Endothelial cell of umbilical vein (primary cell): ENCODE data around the gene TMEM213. TPM values are rescaled to one million over a fixed set of nuclear protein-coding genes. Genes with fewer than 3 reads are reported as not detected.

Experiments
- BruUV-seq: library from RNA; stranded (reverse); fragments of 400-500 nt; replicated peaks from 2 replicates; lab custom pipeline; 2021; lab: Mats Ljungman, UMichigan
- CTCF ChIA-PET: fragments of 300-600, 350-600 bp; sonication (Branson Sonifier 250); formaldehyde crosslinking; loops from one replicate; lab custom pipeline; 2021; ENCODE audit warnings: antibody characterized with exemption, inconsistent platforms; lab: Charles Lee
- POLR2A ChIA-PET: fragments of 300-600, 350-600 bp; sonication (Branson Sonifier 250); formaldehyde crosslinking; loops from one replicate; lab custom pipeline; 2021; ENCODE audit warnings: antibody characterized with exemption, inconsistent platforms; lab: Charles Lee
- DNase-seq: peaks from one replicate; pipeline ENCODE4 v3.0.0-alpha.2; 2011; ENCODE audit warnings: low read depth, low spot score
- FAIRE-seq: peaks from 2 replicates; lab custom pipeline; 2011; peaks lifted over from hg19 to GRCh38; lab: Jason Lieb, UNC
- H2AFZ ChIP-seq: 2 replicates; pipeline ENCODE4 v1.6.0; 2012; ENCODE audit warnings: low read depth, low read length, control low read depth, inconsistent platforms
- H3K27ac ChIP-seq: 2 replicates; pipeline ENCODE4 v1.5.1; 2011; ENCODE audit warnings: low read depth, mild to moderate bottlenecking, control low read depth, low read length, moderate library complexity; ENCODE audit not compliant: insufficient read depth
- H3K27me3 ChIP-seq, 2 experiments: 2 replicates each; pipeline versions ENCODE4 v1.6.0 to v1.6.1; 2011; ENCODE audit warnings: low read length in 2 of 2, mixed read lengths in 1 of 2; ENCODE audit not compliant: control insufficient read depth in 2 of 2, insufficient read depth in 2 of 2
- H3K36me3 ChIP-seq, 2 experiments: 2 replicates in 1 of 2; 3 replicates in 1 of 2; pipeline ENCODE4 v1.5.1; 2011; ENCODE audit warnings: low read length in 2 of 2, mild to moderate bottlenecking in 1 of 2, moderate library complexity in 1 of 2; ENCODE audit not compliant: control insufficient read depth in 2 of 2, insufficient read depth in 2 of 2; ENCODE audit errors: extremely low read depth in 1 of 2
- H3K4me1 ChIP-seq: 3 replicates; pipeline ENCODE4 v1.5.1; 2011; ENCODE audit warnings: mild to moderate bottlenecking, low read length; ENCODE audit not compliant: control insufficient read depth, insufficient read depth; ENCODE audit errors: extremely low read depth
- H3K4me2 ChIP-seq: 2 replicates; pipeline ENCODE4 v1.6.1; 2011; ENCODE audit warnings: low read length, control low read depth, mixed read lengths; ENCODE audit not compliant: insufficient read depth
- H3K4me3 ChIP-seq, 3 experiments: fragments of 200-600 bp in 1 of 3; sonication (generic), shearing (Covaris generic) in 1 of 3; replicated peaks in 1 of 3; 2 replicates each; pipeline ENCODE4 v1.5.1; 2011 to 2016; ENCODE audit warnings: control low read depth in 3 of 3, low read length in 3 of 3, mild to moderate bottlenecking in 2 of 3, inconsistent platforms in 1 of 3, low read depth in 1 of 3, moderate library complexity in 1 of 3; ENCODE audit not compliant: insufficient read depth in 1 of 3
- H3K79me2 ChIP-seq: 2 replicates; pipeline ENCODE4 v1.6.0; 2012; ENCODE audit warnings: low read length, inconsistent platforms; ENCODE audit not compliant: control insufficient read depth, insufficient read depth
- H3K9ac ChIP-seq: replicated peaks from 2 replicates; pipeline ENCODE3; 2011; ENCODE audit warnings: low read length, control low read depth; ENCODE audit not compliant: insufficient read depth; ENCODE audit errors: extremely low read depth
- H3K9me1 ChIP-seq: replicated peaks from 3 replicates; pipeline ENCODE4 v1.6.0; 2011; ENCODE audit warnings: mild to moderate bottlenecking, low read length; ENCODE audit not compliant: control insufficient read depth, insufficient read depth; ENCODE audit errors: extremely low read depth
- H3K9me3 ChIP-seq: replicated peaks from 2 replicates; pipeline ENCODE4 v1.5.1; 2012; ENCODE audit warnings: low read length, inconsistent platforms; ENCODE audit not compliant: control insufficient read depth, insufficient read depth
- H4K20me1 ChIP-seq: replicated peaks from 2 replicates; pipeline ENCODE3; 2011; ENCODE audit warnings: mild to moderate bottlenecking, low read length; ENCODE audit not compliant: control insufficient read depth, insufficient read depth; ENCODE audit errors: extremely low read depth
- EZH2 ChIP-seq: IDR thresholded peaks from 2 replicates; pipeline ENCODE4 v1.6.1; 2012; ENCODE audit warnings: borderline replicate concordance, low read depth, mild to moderate bottlenecking, moderate library complexity, low read length, inconsistent platforms; ENCODE audit not compliant: severe bottlenecking
- FOS ChIP-seq: IDR thresholded peaks from 2 replicates; pipeline ENCODE4 v1.6.1; 2011; ENCODE audit warnings: mild to moderate bottlenecking, low read length, moderate library complexity, borderline replicate concordance; ENCODE audit not compliant: insufficient read depth
- GATA2 ChIP-seq: IDR thresholded peaks from 2 replicates; pipeline ENCODE4 v1.7.0; 2011; ENCODE audit warnings: low read depth, mild to moderate bottlenecking, moderate library complexity, mixed read lengths, low read length; ENCODE audit not compliant: insufficient read length, insufficient read depth
- JUN ChIP-seq: IDR thresholded peaks from 2 replicates; pipeline ENCODE4 v1.6.1; 2011; ENCODE audit warnings: borderline replicate concordance, low read depth; ENCODE audit not compliant: insufficient read length, insufficient read depth
- MYC ChIP-seq: IDR thresholded peaks from one replicate; pipeline ENCODE4 v1.6.1; 2011; ENCODE audit warnings: mild to moderate bottlenecking, low read depth, low read length
- POLR2A ChIP-seq: IDR thresholded peaks from 2 replicates; pipeline ENCODE4 v1.6.1; 2012; ENCODE audit warnings: low read depth, mild to moderate bottlenecking, control low read depth, low read length
- POLR2AphosphoS5 ChIP-seq: IDR thresholded peaks from 2 replicates; pipeline ENCODE4 v1.6.1; 2012; ENCODE audit warnings: low read depth, mild to moderate bottlenecking, control low read depth, low read length, moderate library complexity; ENCODE audit not compliant: insufficient read depth
- dilution Hi-C: fragments of 300-500 bp; cut with MboI; formaldehyde crosslinking; loops from one replicate; pipeline ENCODE4 v1.15.0; 2019; ENCODE audit warnings: low sequenced_read_pairs; ENCODE audit not compliant: extremely low pct_ligation_motif_present
- intact Hi-C: fragments of 100-400 bp; cut with micrococcal nuclease; formaldehyde crosslinking; loops from one replicate; pipeline ENCODE4 v1.10.0; 2022
- polyA plus RNA-seq, 4 experiments: library from polyadenylated mRNA; depleted of rRNA in 3 of 4; stranded (reverse) in 3 of 4; unstranded in 1 of 4; fragments of >200 nt; gene quantifications; 2 replicates each; pipeline versions ENCODE4 v1.2.1 to v1.2.3, GENCODE V29; 2011 to 2012; ENCODE audit warnings: missing spikeins in 1 of 4
- total RNA-seq: library from RNA; stranded (reverse); gene quantifications from 2 replicates; pipeline ENCODE4 v1.2.3, GENCODE V29; 2021
- TF ChIP-seq, protein P1 (sequence below), 2 donors: IDR thresholded peaks; 1 replicate in 1 of 2; 2 replicates in 1 of 2; pipeline ENCODE4 v1.5.1; 2011; ENCODE audit warnings: low read length in 2 of 2, mild to moderate bottlenecking in 2 of 2, moderate library complexity in 2 of 2, control low read depth in 1 of 2, inconsistent platforms in 1 of 2, low read depth in 1 of 2; ENCODE audit not compliant: insufficient read depth in 1 of 2; ENCODE audit errors: extremely low read depth in 1 of 2
- TF ChIP-seq, protein P2 (sequence below): IDR thresholded peaks from 2 replicates; pipeline ENCODE4 v1.6.1; 2011; ENCODE audit not compliant: insufficient read depth, insufficient read length

Gene TMEM213
- total and polyA plus RNA-seq, 2 donors (not counting 3 experiments of a cell fraction or from before 2014, with no cell fraction given): not detected

DNA sequence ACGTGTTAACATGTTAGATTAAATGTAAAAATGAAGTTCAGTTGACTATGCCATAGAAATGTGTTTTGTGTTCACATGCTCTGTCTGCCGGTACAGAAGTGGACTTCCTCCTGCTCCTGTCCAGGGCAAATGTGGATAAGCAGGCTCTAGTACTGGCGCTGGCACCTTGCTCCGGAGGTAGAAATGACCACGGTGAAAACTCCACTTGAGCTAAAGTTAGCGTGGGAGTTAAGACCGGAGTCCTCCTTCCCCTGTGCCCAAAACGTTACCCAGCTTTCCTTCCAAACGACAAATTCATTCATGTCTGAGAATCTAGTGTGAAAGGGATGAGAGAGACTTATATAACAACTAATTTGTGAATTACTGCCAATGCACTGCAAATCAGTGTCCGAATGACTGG lies 35.2 kb downstream of the TMEM213 start:
- Histone ChIP-seq H3K27ac (no peak overlapping the region), H4K20me1 (no peaks in the 10 kb centered on the region), H2AFZ (no peak overlapping the region), H3K79me2 (no peaks in the 10 kb centered on the region), H3K9me3 (no peaks in the 10 kb centered on the region), H3K4me2 (no peak overlapping the region), H3K9ac (no peak overlapping the region), H3K27me3 (no peaks in the 10 kb centered on the region), H3K9me1 (no peaks in the 10 kb centered on the region), H3K4me1 (peaks cover 8% of the 10 kb centered on the region), H3K36me3 (peaks cover 0 to 2% of the 10 kb centered on the region in 2 experiments), H3K4me3 (no peak overlapping the region)
- no TSS peak for BruUV-seq
- FAIRE-seq: no peak
- intact Hi-C loops: no loop called here
- DNase-seq: no peak
- dilution Hi-C loops: no loop called here
- ChIA-PET CTCF (no interaction called here), POLR2A (no interaction called here)
- TF ChIP-seq FOS: no peak
- TF ChIP-seq, protein P1, sequence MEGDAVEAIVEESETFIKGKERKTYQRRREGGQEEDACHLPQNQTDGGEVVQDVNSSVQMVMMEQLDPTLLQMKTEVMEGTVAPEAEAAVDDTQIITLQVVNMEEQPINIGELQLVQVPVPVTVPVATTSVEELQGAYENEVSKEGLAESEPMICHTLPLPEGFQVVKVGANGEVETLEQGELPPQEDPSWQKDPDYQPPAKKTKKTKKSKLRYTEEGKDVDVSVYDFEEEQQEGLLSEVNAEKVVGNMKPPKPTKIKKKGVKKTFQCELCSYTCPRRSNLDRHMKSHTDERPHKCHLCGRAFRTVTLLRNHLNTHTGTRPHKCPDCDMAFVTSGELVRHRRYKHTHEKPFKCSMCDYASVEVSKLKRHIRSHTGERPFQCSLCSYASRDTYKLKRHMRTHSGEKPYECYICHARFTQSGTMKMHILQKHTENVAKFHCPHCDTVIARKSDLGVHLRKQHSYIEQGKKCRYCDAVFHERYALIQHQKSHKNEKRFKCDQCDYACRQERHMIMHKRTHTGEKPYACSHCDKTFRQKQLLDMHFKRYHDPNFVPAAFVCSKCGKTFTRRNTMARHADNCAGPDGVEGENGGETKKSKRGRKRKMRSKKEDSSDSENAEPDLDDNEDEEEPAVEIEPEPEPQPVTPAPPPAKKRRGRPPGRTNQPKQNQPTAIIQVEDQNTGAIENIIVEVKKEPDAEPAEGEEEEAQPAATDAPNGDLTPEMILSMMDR (IDR thresholded peaks at IDR 0.05; ENCODE audit: extremely low read depth in 1 of 2, insufficient read depth in 1 of 2, low read depth in 1 of 2, low read length in 2 of 2): no peak
- no peak for TF ChIP-seq JUN
- TF ChIP-seq EZH2: no peak
- TF ChIP-seq POLR2A: no peak
- TF ChIP-seq, protein P2, sequence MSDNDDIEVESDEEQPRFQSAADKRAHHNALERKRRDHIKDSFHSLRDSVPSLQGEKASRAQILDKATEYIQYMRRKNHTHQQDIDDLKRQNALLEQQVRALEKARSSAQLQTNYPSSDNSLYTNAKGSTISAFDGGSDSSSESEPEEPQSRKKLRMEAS: no peak
- TF ChIP-seq POLR2AphosphoS5: no peak
- TF ChIP-seq GATA2: no peak
- TF ChIP-seq MYC: no peak
